Prostate gland (tissue), 2 donors: ENCODE results near the gene ATAD2B. TPM values are rescaled to one million over a fixed set of nuclear protein-coding genes. Genes with fewer than 3 reads are reported as not detected.

Experiments used
- DNase-seq: peaks from one replicate; pipeline ENCODE4 v3.0.0-alpha.2; 2019; ENCODE audit warnings: low spot score
- H3K27ac ChIP-seq, 2 donors: fragments of 200-600 bp; sonication (generic); 2 replicates each; pipeline ENCODE4 v1.5.1; 2017 to 2019
- H3K27me3 ChIP-seq: fragments of 200-600 bp; sonication (generic); replicated peaks from 2 replicates; pipeline ENCODE4 v1.5.1; 2019; ENCODE audit not compliant: insufficient read depth
- H3K36me3 ChIP-seq, 2 donors: fragments of 200-600 bp; sonication (generic); 1 replicate in 1 of 2; 2 replicates in 1 of 2; pipeline versions ENCODE4 v1.5.1 to v1.8.1; 2017 to 2019
- H3K4me1 ChIP-seq: fragments of 200-600 bp; sonication (generic); replicated peaks from 2 replicates; pipeline ENCODE4 v1.5.1; 2019
- H3K4me3 ChIP-seq, 2 donors: fragments of 200-600 bp; sonication (generic); 2 replicates each; pipeline ENCODE4 v1.5.1; 2017 to 2019
- H3K9me3 ChIP-seq: fragments of 200-600 bp; sonication (generic); 2 replicates; pipeline ENCODE4 v1.5.1; 2017
- CTCF ChIP-seq, 4 experiments: fragments of 200-600 bp in 2 of 4; fragments of 450-650 bp in 2 of 4; sonication (generic) in 2 of 4; IDR thresholded peaks; 1 replicate in 3 of 4; 2 replicates in 1 of 4; pipeline ENCODE4 v1.5.1; 2016 to 2019; ENCODE audit warnings: antibody characterized with exemption in 4 of 4, mild to moderate bottlenecking in 2 of 4, moderate library complexity in 2 of 4
- POLR2A ChIP-seq: fragments of 450-650 bp; IDR thresholded peaks from one replicate; pipeline ENCODE4 v1.6.1; 2016; ENCODE audit warnings: antibody characterized with exemption, mild to moderate bottlenecking
- POLR2AphosphoS5 ChIP-seq: sonication (generic); formaldehyde crosslinking; IDR thresholded peaks from one replicate; pipeline ENCODE4 v1.6.1; 2017; ENCODE audit warnings: antibody characterized with exemption
- WGBS: methylation state at CpG from one replicate; pipeline ENCODE4 v1.1.5; 2018; 5-methylcytosine and 5-hydroxymethylcytosine counted together
- intact Hi-C: fragments of 100-400 bp; cut with DNase I; formaldehyde crosslinking; loops from one replicate; pipeline ENCODE4 v1.14.2; 2022
- total RNA-seq, 2 donors: library from RNA; depleted of rRNA; stranded (reverse); fragments of >200 nt; gene quantifications; one replicate each; pipeline ENCODE4 v1.1.0, GENCODE V29; 2016

The ATAD2B gene
- total RNA-seq, 2 donors from 2014 or later, result 12.2 to 16.9 TPM

GRCh38 chr2:23705771-23706612, 220.9 kb downstream of the ATAD2B start:
- no peaks in the 10 kb centered on the region for H3K36me3 ChIP-seq
- intact Hi-C loops, result no loop called here
- no peaks in the 10 kb centered on the region for H3K9me3 ChIP-seq
- 94% methylated on average over 18 of the region's 18 CpGs for WGBS
- H3K4me1 ChIP-seq, result no peaks in the 10 kb centered on the region
- no peak overlapping the region for H3K4me3 ChIP-seq
- no peaks in the 10 kb centered on the region for H3K27me3 ChIP-seq
- H3K27ac ChIP-seq, result no peak overlapping the region
- DNase-seq, result no peak
- TF ChIP-seq POLR2AphosphoS5, result no peak

GRCh38 chr2:23703583-23704385, 223.1 kb downstream of the ATAD2B start:
- H3K4me3 ChIP-seq, result no peak overlapping the region
- TF ChIP-seq POLR2A (no peak), POLR2AphosphoS5 (no peak), CTCF (IDR thresholded peaks at IDR 0.05) (no peak)
- no peak overlapping the region for H3K27ac ChIP-seq
- H3K27me3 ChIP-seq, result no peaks in the 10 kb centered on the region
- no peaks in the 10 kb centered on the region for H3K9me3 ChIP-seq
- 75% methylated on average over 16 of the region's 16 CpGs for WGBS
- no peaks in the 10 kb centered on the region for H3K36me3 ChIP-seq
- no peak for DNase-seq
- intact Hi-C loops, result no loop called here
- no peaks in the 10 kb centered on the region for H3K4me1 ChIP-seq

- Histone ChIP-seq H3K4me1 (no peaks in the 10 kb centered on the region), H3K27me3 (no peaks in the 10 kb centered on the region), H3K36me3 (no peaks in the 10 kb centered on the region), H3K9me3 (no peaks in the 10 kb centered on the region), H3K4me3 (no peak overlapping the region), H3K27ac (no peak overlapping the region)
- no peak for DNase-seq
- intact Hi-C loops, result no loop called here
- TF ChIP-seq POLR2A (no peak), CTCF (IDR thresholded peaks at IDR 0.05) (no peak), POLR2AphosphoS5 (no peak)
- WGBS, result 96% methylated on average over 17 of the region's 17 CpGs
These were observed 223.8 kb downstream of the ATAD2B start for GRCh38 chr2:23703037-23703582.

- no peak for TF ChIP-seq CTCF (IDR thresholded peaks at IDR 0.05)
- no peak for TF ChIP-seq POLR2A
- TF ChIP-seq POLR2AphosphoS5, result no peak
- Histone ChIP-seq H3K4me3 (no peak overlapping the region), H3K4me1 (no peaks in the 10 kb centered on the region), H3K9me3 (no peaks in the 10 kb centered on the region), H3K27ac (no peak overlapping the region), H3K36me3 (peaks cover 0 to 11% of the 10 kb centered on the region in 2 donors), H3K27me3 (no peaks in the 10 kb centered on the region)
- intact Hi-C loops, result no loop called here
- WGBS, result 91% methylated on average over 5 of the region's 5 CpGs
- no peak for DNase-seq
These were observed 226.3 kb downstream of the ATAD2B start for GRCh38 chr2:23700627-23701026.

- H3K4me3 ChIP-seq, result no peak overlapping the region
- TF ChIP-seq CTCF (IDR thresholded peaks at IDR 0.05) (no peak), POLR2AphosphoS5 (no peak), POLR2A (no peak)
- intact Hi-C loops, result no loop called here
- H3K36me3 ChIP-seq, result peaks cover 0 to 15% of the 10 kb centered on the region in 2 donors
- H3K27ac ChIP-seq, result no peak overlapping the region
- H3K27me3 ChIP-seq, result no peaks in the 10 kb centered on the region
- H3K4me1 ChIP-seq, result no peaks in the 10 kb centered on the region
- 98% methylated on average over 5 of the region's 5 CpGs for WGBS
- DNase-seq, result no peak
- H3K9me3 ChIP-seq, result no peaks in the 10 kb centered on the region
These were observed 227.4 kb downstream of the ATAD2B start for GRCh38 chr2:23699580-23699925.
